Hepatocyte (in vitro differentiated cells): ENCODE data around the gene RPL38. TPM values are rescaled to one million over a fixed set of nuclear protein-coding genes. Genes with fewer than 3 reads are reported as not detected.

Experiments used
- DNase-seq: peaks from one replicate; pipeline ENCODE4 v3.0.0-alpha.2; 2016; ENCODE audit warnings: low spot score
- H2AFZ ChIP-seq: fragments of 200-600 bp; sonication (generic); 2 replicates; pipeline ENCODE4 v1.6.0; 2016; ENCODE audit warnings: antibody characterized with exemption, mild to moderate bottlenecking
- H3K27ac ChIP-seq: fragments of 200-600 bp; sonication (generic); 2 replicates; pipeline ENCODE4 v1.5.1; 2016; ENCODE audit warnings: mild to moderate bottlenecking
- H3K27me3 ChIP-seq: fragments of 200-600 bp; sonication (generic); 2 replicates; pipeline ENCODE4 v1.6.1; 2016
- H3K36me3 ChIP-seq: fragments of 200-600 bp; sonication (generic); replicated peaks from 2 replicates; pipeline ENCODE4 v1.5.1; 2016; ENCODE audit warnings: low read depth; ENCODE audit not compliant: insufficient read depth
- H3K4me1 ChIP-seq: fragments of 200-600 bp; sonication (generic); 2 replicates; pipeline ENCODE4 v1.5.1; 2016; ENCODE audit warnings: mild to moderate bottlenecking, moderate library complexity; ENCODE audit not compliant: insufficient read depth
- H3K4me2 ChIP-seq: fragments of 200-600 bp; sonication (generic); 2 replicates; pipeline ENCODE4 v1.6.0; 2016
- H3K4me3 ChIP-seq: fragments of 200-600 bp; sonication (generic); 2 replicates; pipeline ENCODE4 v1.5.1; 2016; ENCODE audit warnings: mild to moderate bottlenecking
- H3K79me2 ChIP-seq: fragments of 200-600 bp; sonication (generic); 2 replicates; pipeline ENCODE4 v1.6.0; 2017; ENCODE audit warnings: mild to moderate bottlenecking
- H3K9me2 ChIP-seq: fragments of 200-600 bp; sonication (generic); replicated peaks from 2 replicates; pipeline ENCODE4 v1.6.0; 2017; ENCODE audit warnings: mild to moderate bottlenecking; ENCODE audit not compliant: insufficient read depth
- H3K9me3 ChIP-seq: fragments of 200-600 bp; sonication (generic); 2 replicates; pipeline ENCODE4 v1.5.1; 2016; ENCODE audit warnings: low read depth, mild to moderate bottlenecking
- H4K20me1 ChIP-seq: fragments of 200-600 bp; sonication (generic); 2 replicates; pipeline ENCODE4 v1.6.0; 2016; ENCODE audit warnings: mild to moderate bottlenecking; ENCODE audit not compliant: insufficient read depth, poor library complexity, severe bottlenecking
- CTCF ChIP-seq: fragments of 200-600 bp; sonication (generic); IDR thresholded peaks from 2 replicates; pipeline ENCODE4 v1.5.1; 2016; ENCODE audit warnings: antibody characterized with exemption, mild to moderate bottlenecking; ENCODE audit not compliant: poor library complexity
- EZH2 ChIP-seq: fragments of 200-600 bp; sonication (generic); IDR thresholded peaks from 2 replicates; pipeline ENCODE4 v1.6.1; 2016; ENCODE audit warnings: antibody characterized with exemption, mild to moderate bottlenecking, borderline replicate concordance
- EZH2phosphoT487 ChIP-seq: fragments of 200-600 bp; sonication (generic); IDR thresholded peaks from one replicate; pipeline ENCODE4 v1.6.1; 2018; ENCODE audit warnings: antibody characterized with exemption, mild to moderate bottlenecking, low read depth, moderate library complexity; ENCODE audit not compliant: unreplicated experiment, severe bottlenecking
- WGBS: methylation state at CpG from one replicate; pipeline ENCODE4 v1.1.6; 2016; ENCODE audit warnings: low lambda C conversion rate; ENCODE audit errors: missing lambda C conversion rate; 5-methylcytosine and 5-hydroxymethylcytosine counted together
- polyA plus RNA-seq: library from polyadenylated mRNA; unstranded; fragments of >200 nt; fragmentation: Nextera tagmentation; extraction: Ambion mirVana; gene quantifications from 2 replicates; pipeline ENCODE4 v1.2.1, GENCODE V29; 2016
- total RNA-seq: library from RNA; depleted of rRNA; stranded (reverse); fragments of >200 nt; gene quantifications from 2 replicates; pipeline ENCODE4 v1.2.3, GENCODE V29; 2014

RPL38 gene
- total and polyA plus RNA-seq, 2 experiments from 2014 or later, result 276 to 758 TPM

- Histone ChIP-seq H3K36me3 (no peaks in the 10 kb centered on the region), H4K20me1 (no peaks in the 10 kb centered on the region), H3K4me3 (no peak overlapping the region), H3K4me2 (no peak overlapping the region), H3K9me2 (no peaks in the 10 kb centered on the region), H2AFZ (no peak overlapping the region), H3K27ac (no peak overlapping the region), H3K9me3 (no peaks in the 10 kb centered on the region), H3K79me2 (no peaks in the 10 kb centered on the region), H3K4me1 (no peaks in the 10 kb centered on the region), H3K27me3 (no peaks in the 10 kb centered on the region)
- WGBS, result 91% methylated on average over 6 of the region's 6 CpGs
- DNase-seq, result no peak
- TF ChIP-seq EZH2phosphoT487 (no peak), CTCF (no peak), EZH2 (no peak)
Observed at GRCh38 chr17:74251569-74251968, 48.1 kb downstream of the RPL38 start.

- Histone ChIP-seq H3K9me3 (no peaks in the 10 kb centered on the region), H3K27me3 (no peaks in the 10 kb centered on the region), H2AFZ (no peak overlapping the region), H3K4me2 (no peak overlapping the region), H3K4me3 (no peak overlapping the region), H3K4me1 (no peaks in the 10 kb centered on the region), H3K9me2 (no peaks in the 10 kb centered on the region), H3K36me3 (no peaks in the 10 kb centered on the region), H3K27ac (no peak overlapping the region), H3K79me2 (no peaks in the 10 kb centered on the region), H4K20me1 (no peaks in the 10 kb centered on the region)
- DNase-seq, result no peak
- no peak for TF ChIP-seq EZH2
- 82% methylated on average over 8 of the region's 8 CpGs for WGBS
Observed at GRCh38 chr17:74252211-74252610, 48.7 kb downstream of the RPL38 start.

GRCh38 chr17:74253036-74253435 is 49.6 kb downstream of the RPL38 start:
- WGBS, result 91% methylated on average over 13 of the region's 13 CpGs

GRCh38 chr17:74257311-74257710 is 53.8 kb downstream of the RPL38 start:
- Histone ChIP-seq H2AFZ (no peak overlapping the region), H3K27me3 (peaks cover 18% of the 10 kb centered on the region), H3K4me3 (no peak overlapping the region), H3K9me2 (no peaks in the 10 kb centered on the region), H3K9me3 (no peaks in the 10 kb centered on the region), H3K79me2 (no peaks in the 10 kb centered on the region), H4K20me1 (no peaks in the 10 kb centered on the region), H3K36me3 (no peaks in the 10 kb centered on the region), H3K4me2 (no peak overlapping the region), H3K27ac (no peak overlapping the region), H3K4me1 (no peaks in the 10 kb centered on the region)
- no peak for DNase-seq
- TF ChIP-seq EZH2phosphoT487 (no peak), EZH2 (no peak), CTCF (no peak)
- 90% methylated on average over 10 of the region's 10 CpGs for WGBS

More at GRCh38 chr17:74253036-74253435, 49.6 kb downstream of the RPL38 start:
- Histone ChIP-seq H4K20me1 (no peaks in the 10 kb centered on the region), H2AFZ (no peak overlapping the region), H3K9me3 (no peaks in the 10 kb centered on the region), H3K4me1 (no peaks in the 10 kb centered on the region), H3K27ac (no peak overlapping the region), H3K4me3 (no peak overlapping the region), H3K4me2 (no peak overlapping the region), H3K36me3 (no peaks in the 10 kb centered on the region), H3K9me2 (no peaks in the 10 kb centered on the region), H3K27me3 (no peaks in the 10 kb centered on the region), H3K79me2 (no peaks in the 10 kb centered on the region)
- DNase-seq, result no peak
- no peak for TF ChIP-seq CTCF
